ENCODE results near the gene CFDP1. TPM values are rescaled to one million over a fixed set of nuclear protein-coding genes. Genes with fewer than 3 reads are reported as not detected.

Gene CFDP1
- total RNA-seq, 3 donors from 2014 or later (not counting 1 experiment from before 2014, with no cell fraction given), result 32.2 to 38.8 (median 32.3) TPM

GRCh38 chr16:75265911-75266701, 167.2 kb downstream of the CFDP1 start:
- Mint-ChIP-seq H3K36me3 (no peaks in the 10 kb centered on the region), H3K4me3 (peak overlapping the region; percentile 72), H3K9me3 (no peaks in the 10 kb centered on the region), H3K27me3 (ENCODE audit: low read depth in 2 of 2) (peaks cover 47 to 52% of the 10 kb centered on the region in 2 donors), H3K27ac (no peak overlapping the region), H3K4me1 (peaks cover 0 to 13% of the 10 kb centered on the region in 2 donors)
- intact Hi-C loops (cut with micrococcal nuclease), result no loop called here
- ATAC-seq (peak in 2 of 3 donors; percentile 26 to 50), DNase-seq (no peak)
- no peak for TF ChIP-seq CTCF (IDR thresholded peaks at IDR 0.05)
- Histone ChIP-seq H3K9me3 (ENCODE audit: control insufficient read depth, insufficient read depth, low read length) (no peaks in the 10 kb centered on the region), H3K4me1 (ENCODE audit: control insufficient read depth, insufficient read depth, low read length) (peaks cover 13% of the 10 kb centered on the region), H3K27ac (ENCODE audit: low read length) (no peak overlapping the region), H3K36me3 (ENCODE audit: control insufficient read depth, insufficient read depth, low read length) (no peaks in the 10 kb centered on the region), H3K4me3 (ENCODE audit: low read length) (peak overlapping the region; percentile 16), H3K27me3 (ENCODE audit: control insufficient read depth, insufficient read depth, low read length) (peaks cover 34% of the 10 kb centered on the region)
- WGBS (ENCODE audit: insufficient coverage), result 14% methylated on average over 62 of the region's 62 CpGs

GRCh38 chr16:75264999-75265910, 168.0 kb downstream of the CFDP1 start:
- Mint-ChIP-seq H3K4me3 (peak overlapping the region; percentile 68), H3K27ac (no peak overlapping the region), H3K36me3 (no peaks in the 10 kb centered on the region), H3K9me3 (no peaks in the 10 kb centered on the region), H3K27me3 (ENCODE audit: low read depth in 2 of 2) (peaks cover 51 to 57% of the 10 kb centered on the region in 2 donors), H3K4me1 (peaks cover 0 to 13% of the 10 kb centered on the region in 2 donors)
- no peak for TF ChIP-seq CTCF (IDR thresholded peaks at IDR 0.05)
- peak in 1 of 3 donors; percentile 22 for ATAC-seq
- no peaks in the 10 kb centered on the region for H3K9me3 ChIP-seq (ENCODE audit: control insufficient read depth, insufficient read depth, low read length)
- H3K27me3 ChIP-seq (ENCODE audit: control insufficient read depth, insufficient read depth, low read length), result peaks cover 31% of the 10 kb centered on the region
- no peak overlapping the region for H3K27ac ChIP-seq (ENCODE audit: low read length)
- 5% methylated on average over 74 of the region's 74 CpGs for WGBS (ENCODE audit: insufficient coverage)
- peaks cover 13% of the 10 kb centered on the region for H3K4me1 ChIP-seq (ENCODE audit: control insufficient read depth, insufficient read depth, low read length)
- H3K4me3 ChIP-seq (ENCODE audit: low read length), result peak overlapping the region; percentile 22
- no peaks in the 10 kb centered on the region for H3K36me3 ChIP-seq (ENCODE audit: control insufficient read depth, insufficient read depth, low read length)
- intact Hi-C loops (cut with micrococcal nuclease), result no loop called here
- DNase-seq, result no peak

- Histone ChIP-seq H3K4me3 (ENCODE audit: low read length) (no peak overlapping the region), H3K36me3 (ENCODE audit: control insufficient read depth, insufficient read depth, low read length) (no peaks in the 10 kb centered on the region), H3K4me1 (ENCODE audit: control insufficient read depth, insufficient read depth, low read length) (peaks cover 13% of the 10 kb centered on the region), H3K27me3 (ENCODE audit: control insufficient read depth, insufficient read depth, low read length) (peaks cover 31% of the 10 kb centered on the region), H3K27ac (ENCODE audit: low read length) (no peak overlapping the region), H3K9me3 (ENCODE audit: control insufficient read depth, insufficient read depth, low read length) (no peaks in the 10 kb centered on the region)
- Mint-ChIP-seq H3K4me1 (peaks cover 0 to 13% of the 10 kb centered on the region in 2 donors), H3K9me3 (no peaks in the 10 kb centered on the region), H3K27me3 (ENCODE audit: low read depth in 2 of 2) (peaks cover 48 to 54% of the 10 kb centered on the region in 2 donors), H3K27ac (no peak overlapping the region), H3K4me3 (peak overlapping the region; percentile 68), H3K36me3 (no peaks in the 10 kb centered on the region)
- ATAC-seq, result no peak
- WGBS (ENCODE audit: insufficient coverage), result 76% methylated on average over 14 of the region's 14 CpGs
- intact Hi-C loops (cut with micrococcal nuclease), result no loop called here
- DNase-seq, result no peak
- TF ChIP-seq CTCF (IDR thresholded peaks at IDR 0.05), result no peak
These were observed 168.8 kb downstream of the CFDP1 start for GRCh38 chr16:75264457-75264998.
